Measurements from ENCODE around the gene DCAF11. TPM values are rescaled to one million over a fixed set of nuclear protein-coding genes. Genes with fewer than 3 reads are reported as not detected.

The DCAF11 gene
- total RNA-seq, 1 experiment from 2014 or later = 68.2 TPM

- ChIA-PET POLR2A (ENCODE audit: unreplicated experiment) (no interaction called here), CTCF (no interaction called here)
- Histone ChIP-seq H3K36me3 (ENCODE audit: low read depth, low read length) (no peaks in the 10 kb centered on the region), H3K27me3 (ENCODE audit: low read length) (no peaks in the 10 kb centered on the region), H3K27ac (ENCODE audit: low read length) (no peak overlapping the region), H3F3A (ENCODE audit: low read length, unreplicated experiment) (no peaks in the 10 kb centered on the region), H3K9ac (ENCODE audit: low read length) (no peak overlapping the region), H3K79me2 (ENCODE audit: low read length) (peaks cover 8% of the 10 kb centered on the region; the same call in 1 of the 2 replicates), H3K4me3 (ENCODE audit: low read length) (no peak overlapping the region), H4K20me1 (ENCODE audit: low read length) (no peaks in the 10 kb centered on the region), H3K4me1 (ENCODE audit: insufficient read depth, low read length) (peaks cover 9% of the 10 kb centered on the region), H3K9me2 (replicated peaks; ENCODE audit: low read length) (no peaks in the 10 kb centered on the region), H2AFZ (ENCODE audit: low read length) (no peak overlapping the region), H3K4me2 (ENCODE audit: low read length) (no peak overlapping the region), H3K9me3 (ENCODE audit: low read length) (no peaks in the 10 kb centered on the region)
- no TSS peak for BruUV-seq (replicated peaks)
- intact Hi-C loops (cut with micrococcal nuclease) = no loop called here
- DNase-seq (no peak), ATAC-seq (no peak)
- TF ChIP-seq CTCF (conservative IDR thresholded peaks at IDR 0.05; ENCODE audit: low read depth, low read length) (no peak), EZH2 (IDR thresholded peaks at IDR 0.05; ENCODE audit: low read length, unreplicated experiment) (no peak), EZH2phosphoT487 (IDR thresholded peaks at IDR 0.05; ENCODE audit: borderline replicate concordance, low read length) (no peak)
Measured at GRCh38 chr14:24098229-24098926, 16.2 kb upstream of the DCAF11 start.

- Histone ChIP-seq H3K9ac (ENCODE audit: low read length) (no peak overlapping the region), H3K9me2 (replicated peaks; ENCODE audit: low read length) (no peaks in the 10 kb centered on the region), H3K4me1 (ENCODE audit: insufficient read depth, low read length) (peaks cover 9% of the 10 kb centered on the region), H3K9me3 (ENCODE audit: low read length) (no peaks in the 10 kb centered on the region), H3K27ac (ENCODE audit: low read length) (no peak overlapping the region), H2AFZ (ENCODE audit: low read length) (no peak overlapping the region), H3K79me2 (ENCODE audit: low read length) (peaks cover 8% of the 10 kb centered on the region; the same call in 1 of the 2 replicates), H3K27me3 (ENCODE audit: low read length) (no peaks in the 10 kb centered on the region), H3K4me3 (ENCODE audit: low read length) (no peak overlapping the region), H3K36me3 (ENCODE audit: low read depth, low read length) (no peaks in the 10 kb centered on the region), H3K4me2 (ENCODE audit: low read length) (no peak overlapping the region), H3F3A (ENCODE audit: low read length, unreplicated experiment) (no peaks in the 10 kb centered on the region), H4K20me1 (ENCODE audit: low read length) (no peaks in the 10 kb centered on the region)
- ChIA-PET CTCF (no interaction called here), POLR2A (ENCODE audit: unreplicated experiment) (no interaction called here)
- intact Hi-C loops (cut with micrococcal nuclease) = no loop called here
- BruUV-seq (replicated peaks) = no TSS peak
- ATAC-seq = no peak
- TF ChIP-seq EZH2phosphoT487 (IDR thresholded peaks at IDR 0.05; ENCODE audit: borderline replicate concordance, low read length) = no peak
- TF ChIP-seq CTCF (conservative IDR thresholded peaks at IDR 0.05; ENCODE audit: low read depth, low read length) = no peak
- no peak for TF ChIP-seq EZH2 (IDR thresholded peaks at IDR 0.05; ENCODE audit: low read length, unreplicated experiment)
- DNase-seq = no peak
Measured at GRCh38 chr14:24098927-24099813, 15.4 kb upstream of the DCAF11 start.
